ENCODE data around the gene LBR.
"Not testable (repeated sequence)": the region's sequence is repeated elsewhere in the genome, so short reads cannot be mapped to it uniquely, and the experiment has no call there.

The LBR gene

DNA sequence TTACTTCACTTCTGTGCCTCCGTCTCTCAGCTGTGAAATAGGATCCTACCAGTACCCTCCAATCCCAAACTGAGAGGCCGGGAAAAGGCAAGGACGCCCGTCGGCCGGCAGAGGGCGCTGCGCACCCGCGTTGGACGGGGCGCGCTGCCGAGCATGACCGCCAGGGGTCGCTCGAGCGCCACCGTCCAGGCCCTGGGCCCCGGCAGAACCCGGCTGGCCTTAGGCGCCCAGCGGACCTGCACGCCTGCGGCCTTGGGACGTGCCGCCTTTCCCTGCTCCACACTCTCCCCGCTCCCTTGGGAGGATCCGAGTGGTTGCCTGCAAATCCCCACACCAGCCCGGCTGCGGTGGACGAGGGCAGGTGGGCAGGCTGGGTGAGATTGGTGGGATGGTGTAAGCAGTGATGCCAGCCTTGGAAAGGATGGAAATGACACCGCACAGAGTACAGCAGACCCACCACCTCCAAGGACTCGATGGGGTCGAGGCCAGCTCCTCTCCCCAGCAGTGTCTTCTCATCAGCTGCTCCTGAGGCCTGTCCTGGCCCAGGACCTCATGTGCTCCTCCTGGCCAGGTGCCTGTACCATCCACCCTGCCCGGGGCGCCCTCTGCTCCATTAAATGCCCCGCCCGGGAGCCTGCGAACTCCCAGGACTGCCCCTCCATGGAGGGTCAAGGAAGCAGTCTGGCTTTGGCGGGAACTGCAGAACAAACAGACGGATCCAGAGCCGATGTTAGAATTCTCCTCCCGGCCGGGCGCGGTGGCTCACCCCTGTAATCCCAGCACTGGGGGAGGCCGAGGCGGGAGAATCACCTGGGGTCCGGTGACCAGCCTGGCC, 47.4 kb upstream of the LBR start:
- Histone ChIP-seq H3K9ac (ENCODE audit: low read depth, low read length, poor library complexity) (peak overlapping the region; percentile 75), H3K4me1 (ENCODE audit: control insufficient read depth in 2 of 2, insufficient read depth in 1 of 2, low read depth in 1 of 2, low read length in 2 of 2) (peaks cover 0 to 3% of the 10 kb centered on the region in 2 donors), H2BK15ac (ENCODE audit: low read length) (peak overlapping the region; percentile 82), H3K14ac (ENCODE audit: low read length) (peak overlapping the region; percentile 17), H4K8ac (ENCODE audit: low read depth, low read length) (peak overlapping the region; percentile 7), H3K23ac (ENCODE audit: low read depth, low read length, poor library complexity) (peak overlapping the region; percentile 8), H3K4me2 (ENCODE audit: insufficient read depth, low read length, poor library complexity, severe bottlenecking) (no peak overlapping the region), H2BK12ac (ENCODE audit: low read length) (peak overlapping the region; percentile 80), H4K91ac (ENCODE audit: low read depth, low read length, poor library complexity) (no peak overlapping the region), H2AFZ (ENCODE audit: low read length) (peak overlapping the region; percentile 86), H3K79me1 (ENCODE audit: low read depth, low read length) (no peaks in the 10 kb centered on the region), H3K4me3 (ENCODE audit: low read length in 2 of 2) (no peak overlapping the region), H2BK120ac (ENCODE audit: low read depth, low read length) (peak overlapping the region; percentile 84), H2AK5ac (ENCODE audit: low read depth, low read length) (peak overlapping the region; percentile 95), H3K4ac (ENCODE audit: low read length) (no peak overlapping the region), H3K27ac (replicated peaks; ENCODE audit: low read length) (no peak overlapping the region), H3K18ac (ENCODE audit: low read length) (peak overlapping the region; percentile 29), H3K27me3 (ENCODE audit: control insufficient read depth in 3 of 3, insufficient read depth in 3 of 3, low read depth in 1 of 3, low read length in 3 of 3) (no peaks in the 10 kb centered on the region), H2BK5ac (ENCODE audit: low read length) (no peak overlapping the region), H3K36me3 (replicated peaks in 1 of 2; ENCODE audit: control insufficient read depth in 2 of 2, insufficient read depth in 2 of 2, low read length in 2 of 2) (no peaks in the 10 kb centered on the region), H3K9me3 (replicated peaks in 1 of 2; ENCODE audit: control insufficient read depth in 2 of 2, insufficient read depth in 1 of 2, low read depth in 1 of 2, low read length in 2 of 2) (no peaks in the 10 kb centered on the region)
- DNase-seq (ENCODE audit: low spot score), result peak; percentile 80
- WGBS, 2 donors (ENCODE audit: extremely low coverage in 2 of 2, insufficient read length in 2 of 2, insufficient replicate concordance in 1 of 2), result no CpG with 5 or more reads among the region's 50 CpGs

GRCh38 chr1:225474439-225474985, 46.7 kb upstream of the LBR start:
- H3K27ac ChIP-seq (replicated peaks; ENCODE audit: low read length), result no peak overlapping the region
- no peak overlapping the region for H2AFZ ChIP-seq (ENCODE audit: low read length)
- no peak overlapping the region for H4K91ac ChIP-seq (ENCODE audit: low read depth, low read length, poor library complexity)
- H3K36me3 ChIP-seq (replicated peaks in 1 of 2; ENCODE audit: control insufficient read depth in 2 of 2, insufficient read depth in 2 of 2, low read length in 2 of 2), result no peaks in the 10 kb centered on the region
- H4K8ac ChIP-seq (ENCODE audit: low read depth, low read length), result no peak overlapping the region
- no peak overlapping the region for H2BK5ac ChIP-seq (ENCODE audit: low read length)
- no peak overlapping the region for H3K14ac ChIP-seq (ENCODE audit: low read length)
- no peaks in the 10 kb centered on the region for H3K79me1 ChIP-seq (ENCODE audit: low read depth, low read length)
- no peak overlapping the region for H3K23ac ChIP-seq (ENCODE audit: low read depth, low read length, poor library complexity)
- H3K4me1 ChIP-seq (ENCODE audit: control insufficient read depth in 2 of 2, insufficient read depth in 1 of 2, low read depth in 1 of 2, low read length in 2 of 2), result peaks cover 0 to 3% of the 10 kb centered on the region in 2 donors
- H2AK5ac ChIP-seq (ENCODE audit: low read depth, low read length), result no peak overlapping the region
- H2BK120ac ChIP-seq (ENCODE audit: low read depth, low read length), result no peak overlapping the region
- H3K4ac ChIP-seq (ENCODE audit: low read length), result no peak overlapping the region
- H2BK15ac ChIP-seq (ENCODE audit: low read length), result no peak overlapping the region
- H3K4me2 ChIP-seq (ENCODE audit: insufficient read depth, low read length, poor library complexity, severe bottlenecking), result no peak overlapping the region
- H3K4me3 ChIP-seq (ENCODE audit: low read length in 2 of 2), result no peak overlapping the region
- no CpG with 5 or more reads among the region's 13 CpGs for WGBS, 2 donors (ENCODE audit: extremely low coverage in 2 of 2, insufficient read length in 2 of 2, insufficient replicate concordance in 1 of 2)
- H3K27me3 ChIP-seq (ENCODE audit: control insufficient read depth in 3 of 3, insufficient read depth in 3 of 3, low read depth in 1 of 3, low read length in 3 of 3), result no peaks in the 10 kb centered on the region
- H2BK12ac ChIP-seq (ENCODE audit: low read length), result no peak overlapping the region
- H3K9ac ChIP-seq (ENCODE audit: low read depth, low read length, poor library complexity), result no peak overlapping the region
- H3K18ac ChIP-seq (ENCODE audit: low read length), result no peak overlapping the region
- no peak for DNase-seq (ENCODE audit: low spot score)
- H3K9me3 ChIP-seq (replicated peaks in 1 of 2; ENCODE audit: control insufficient read depth in 2 of 2, insufficient read depth in 1 of 2, low read depth in 1 of 2, low read length in 2 of 2), result no peaks in the 10 kb centered on the region

GRCh38 chr1:225473676-225474438, 46.0 kb upstream of the LBR start:
- not testable (repeated sequence) for H3K4me3 ChIP-seq (ENCODE audit: low read length in 2 of 2); H3K36me3 ChIP-seq (replicated peaks in 1 of 2; ENCODE audit: control insufficient read depth in 2 of 2, insufficient read depth in 2 of 2, low read length in 2 of 2); H3K9me3 ChIP-seq (replicated peaks in 1 of 2; ENCODE audit: control insufficient read depth in 2 of 2, insufficient read depth in 1 of 2, low read depth in 1 of 2, low read length in 2 of 2); H3K4me2 ChIP-seq (ENCODE audit: insufficient read depth, low read length, poor library complexity, severe bottlenecking); H4K91ac ChIP-seq (ENCODE audit: low read depth, low read length, poor library complexity); H3K14ac ChIP-seq (ENCODE audit: low read length); H3K4ac ChIP-seq (ENCODE audit: low read length); H4K8ac ChIP-seq (ENCODE audit: low read depth, low read length); H2AFZ ChIP-seq (ENCODE audit: low read length); H2BK5ac ChIP-seq (ENCODE audit: low read length); H3K9ac ChIP-seq (ENCODE audit: low read depth, low read length, poor library complexity); H3K23ac ChIP-seq (ENCODE audit: low read depth, low read length, poor library complexity); H2BK15ac ChIP-seq (ENCODE audit: low read length); DNase-seq (ENCODE audit: low spot score); H3K27me3 ChIP-seq (ENCODE audit: control insufficient read depth in 3 of 3, insufficient read depth in 3 of 3, low read depth in 1 of 3, low read length in 3 of 3); H3K4me1 ChIP-seq (ENCODE audit: control insufficient read depth in 2 of 2, insufficient read depth in 1 of 2, low read depth in 1 of 2, low read length in 2 of 2); H2BK120ac ChIP-seq (ENCODE audit: low read depth, low read length); H3K18ac ChIP-seq (ENCODE audit: low read length); H2AK5ac ChIP-seq (ENCODE audit: low read depth, low read length); H2BK12ac ChIP-seq (ENCODE audit: low read length); H3K79me1 ChIP-seq (ENCODE audit: low read depth, low read length); H3K27ac ChIP-seq (replicated peaks; ENCODE audit: low read length)
- WGBS, 2 donors (ENCODE audit: extremely low coverage in 2 of 2, insufficient read length in 2 of 2, insufficient replicate concordance in 1 of 2), result no CpG with 5 or more reads among the region's 26 CpGs

DNA sequence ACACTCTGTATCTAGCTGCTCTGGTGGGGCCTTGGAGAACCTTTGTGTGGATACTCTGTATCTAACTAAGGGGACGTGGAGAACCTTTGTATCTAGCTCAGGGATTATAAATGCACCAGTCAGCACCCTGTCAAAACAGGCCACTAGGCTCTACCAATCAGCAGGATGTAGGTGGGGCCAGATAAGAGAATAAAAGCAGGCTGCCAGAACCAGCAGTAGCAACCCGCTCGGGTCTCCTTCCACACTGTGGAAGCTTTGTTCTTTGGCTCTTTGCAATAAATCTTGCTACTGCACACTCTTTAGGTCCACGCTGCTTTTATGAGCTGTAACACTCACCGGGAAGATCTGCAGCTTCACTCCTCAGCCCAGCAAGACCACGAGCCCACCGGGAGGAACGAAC, 45.4 kb upstream of the LBR start:
- not testable (repeated sequence) for H4K8ac ChIP-seq (ENCODE audit: low read depth, low read length); H3K4me1 ChIP-seq (ENCODE audit: control insufficient read depth in 2 of 2, insufficient read depth in 1 of 2, low read depth in 1 of 2, low read length in 2 of 2); H3K9ac ChIP-seq (ENCODE audit: low read depth, low read length, poor library complexity); H2AFZ ChIP-seq (ENCODE audit: low read length); H2BK5ac ChIP-seq (ENCODE audit: low read length); H3K79me1 ChIP-seq (ENCODE audit: low read depth, low read length); H3K23ac ChIP-seq (ENCODE audit: low read depth, low read length, poor library complexity); H3K4me3 ChIP-seq (ENCODE audit: low read length in 2 of 2); DNase-seq (ENCODE audit: low spot score); H3K9me3 ChIP-seq (replicated peaks in 1 of 2; ENCODE audit: control insufficient read depth in 2 of 2, insufficient read depth in 1 of 2, low read depth in 1 of 2, low read length in 2 of 2); H3K4ac ChIP-seq (ENCODE audit: low read length); H2BK12ac ChIP-seq (ENCODE audit: low read length); H4K91ac ChIP-seq (ENCODE audit: low read depth, low read length, poor library complexity); H3K4me2 ChIP-seq (ENCODE audit: insufficient read depth, low read length, poor library complexity, severe bottlenecking); H3K27me3 ChIP-seq (ENCODE audit: control insufficient read depth in 3 of 3, insufficient read depth in 3 of 3, low read depth in 1 of 3, low read length in 3 of 3); H3K18ac ChIP-seq (ENCODE audit: low read length); H3K14ac ChIP-seq (ENCODE audit: low read length); H3K27ac ChIP-seq (replicated peaks; ENCODE audit: low read length); H2BK120ac ChIP-seq (ENCODE audit: low read depth, low read length); H2BK15ac ChIP-seq (ENCODE audit: low read length); H2AK5ac ChIP-seq (ENCODE audit: low read depth, low read length); H3K36me3 ChIP-seq (replicated peaks in 1 of 2; ENCODE audit: control insufficient read depth in 2 of 2, insufficient read depth in 2 of 2, low read length in 2 of 2)
- WGBS, 2 donors (ENCODE audit: extremely low coverage in 2 of 2, insufficient read length in 2 of 2, insufficient replicate concordance in 1 of 2), result no CpG with 5 or more reads among the region's 8 CpGs
